ENCODE data around the gene MOB3A.
"Not testable (repeated sequence)": the region's sequence is repeated elsewhere in the genome, so short reads cannot be mapped to it uniquely, and the experiment has no call there.

The MOB3A gene

GRCh38 chr19:2108251-2109016 is 12.3 kb upstream of the MOB3A start:
- no peak for DNase-seq (ENCODE audit: low read depth in 2 of 2)

- no peak for DNase-seq (ENCODE audit: low read depth in 2 of 2)
These were observed 7.0 kb upstream of the MOB3A start for GRCh38 chr19:2103045-2103707.

GRCh38 chr19:2101417-2102335 is 5.5 kb upstream of the MOB3A start:
- no peak for DNase-seq (ENCODE audit: low read depth in 2 of 2)

GRCh38 chr19:2100719-2101061 is 4.6 kb upstream of the MOB3A start:
- DNase-seq (ENCODE audit: low read depth in 2 of 2) = no peak

- DNase-seq (ENCODE audit: low read depth in 2 of 2) = no peak
These were observed 4.0 kb upstream of the MOB3A start for GRCh38 chr19:2099937-2100718.

- DNase-seq (ENCODE audit: low read depth in 2 of 2) = no peak
These were observed 3.0 kb upstream of the MOB3A start for GRCh38 chr19:2099054-2099501.

- no peak for DNase-seq (ENCODE audit: low read depth in 2 of 2)
These were observed 1.8 kb upstream of the MOB3A start for GRCh38 chr19:2097886-2098327.

GRCh38 chr19:2097203-2097885 is 1.2 kb upstream of the MOB3A start:
- DNase-seq (ENCODE audit: low read depth in 2 of 2) = no peak

- peak; percentile 93 for DNase-seq (ENCODE audit: low read depth in 2 of 2)
These were observed 515 bp upstream of the MOB3A start, which contains the start of gene IZUMO4 for GRCh38 chr19:2096480-2097202. TSS of gene IZUMO4 (plus strand) at chr19:2096915. CDS start at chr19:2096946, 31 bp downstream.

- DNase-seq (ENCODE audit: low read depth in 2 of 2) = not testable (repeated sequence)
These were observed 4.1 kb downstream of the MOB3A start for GRCh38 chr19:2091926-2092525.

GRCh38 chr19:2089727-2090053 is 6.4 kb downstream of the MOB3A start:
- DNase-seq (ENCODE audit: low read depth in 2 of 2) = no peak

- DNase-seq (ENCODE audit: low read depth in 2 of 2) = no peak
These were observed 7.0 kb downstream of the MOB3A start for GRCh38 chr19:2089001-2089711.

- no peak for DNase-seq (ENCODE audit: low read depth in 2 of 2)
These were observed 8.5 kb downstream of the MOB3A start for GRCh38 chr19:2087621-2088100.

GRCh38 chr19:2086695-2087620 is 9.2 kb downstream of the MOB3A start:
- DNase-seq (ENCODE audit: low read depth in 2 of 2) = not testable (repeated sequence)

- no peak for DNase-seq (ENCODE audit: low read depth in 2 of 2)
These were observed 11.0 kb downstream of the MOB3A start for GRCh38 chr19:2084993-2085720.

- no peak for DNase-seq (ENCODE audit: low read depth in 2 of 2)
These were observed 12.8 kb downstream of the MOB3A start for GRCh38 chr19:2083174-2083854.
